Measurements from ENCODE around the gene BPIFB3.
"Not testable (repeated sequence)": the region's sequence is repeated elsewhere in the genome, so short reads cannot be mapped to it uniquely, and the experiment has no call there.

BPIFB3 gene

GRCh38 chr20:33031531-33031930, 22.2 kb upstream of the BPIFB3 start, which contains the start of gene BPIFB6:
Gene BPIFB6, plus strand, starts transcription at chr20:33031648. Its CDS starts 0 bp downstream, at chr20:33031648.
- DNase-seq: no peak

GRCh38 chr20:33032555-33032954, 21.1 kb upstream of the BPIFB3 start:
- DNase-seq: no peak

- no peak for DNase-seq
These were observed 20.3 kb upstream of the BPIFB3 start for GRCh38 chr20:33033381-33033780.

- no peak for DNase-seq
These were observed 19.6 kb upstream of the BPIFB3 start for GRCh38 chr20:33034115-33034514.

- no peak for DNase-seq
These were observed 18.7 kb upstream of the BPIFB3 start for GRCh38 chr20:33034901-33035492.

- no peak for DNase-seq
These were observed 16.2 kb upstream of the BPIFB3 start for GRCh38 chr20:33037456-33037855.

- no peak for DNase-seq
These were observed 15.5 kb upstream of the BPIFB3 start for GRCh38 chr20:33038243-33038642.

- DNase-seq: no peak
These were observed 11.3 kb upstream of the BPIFB3 start for GRCh38 chr20:33042430-33042829.

- no peak for DNase-seq
These were observed 10.5 kb upstream of the BPIFB3 start for GRCh38 chr20:33042983-33043730.

- no peak for DNase-seq
These were observed 9.9 kb upstream of the BPIFB3 start for GRCh38 chr20:33043731-33044181.

GRCh38 chr20:33045129-33045721, 8.5 kb upstream of the BPIFB3 start:
- not testable (repeated sequence) for DNase-seq

GRCh38 chr20:33046412-33046811, 7.3 kb upstream of the BPIFB3 start:
- DNase-seq: no peak

- no peak for DNase-seq
These were observed 2.4 kb upstream of the BPIFB3 start for GRCh38 chr20:33051333-33051732.

- no peak for DNase-seq
These were observed 678 bp downstream of the BPIFB3 start for GRCh38 chr20:33054381-33054780.

GRCh38 chr20:33054791-33055190, 1.1 kb downstream of the BPIFB3 start:
- no peak for DNase-seq

- DNase-seq: no peak
These were observed 5.4 kb downstream of the BPIFB3 start for GRCh38 chr20:33059136-33059535.

GRCh38 chr20:33059741-33060390, 6.2 kb downstream of the BPIFB3 start:
- DNase-seq: no peak

GRCh38 chr20:33061658-33062028, 7.9 kb downstream of the BPIFB3 start:
- no peak for DNase-seq

GRCh38 chr20:33062105-33062824, 8.6 kb downstream of the BPIFB3 start:
- DNase-seq: no peak

- no peak for DNase-seq
These were observed 9.1 kb downstream of the BPIFB3 start for GRCh38 chr20:33062825-33063149.

- no peak for DNase-seq
These were observed 9.6 kb downstream of the BPIFB3 start for GRCh38 chr20:33063271-33063670.

- DNase-seq: no peak
These were observed 11.0 kb downstream of the BPIFB3 start for GRCh38 chr20:33064572-33065287.

Measured in NCI-H1436 (cell line).